Activated naive CD8-positive, alpha-beta T cell treated with anti-CD3 and anti-CD28 coated beads, Interleukin-2, amount 50 U/mL, for 16 hours (primary cell): ENCODE data around the gene CRTAC1.
A peak's percentile ranks its signal among the peaks of the same experiment; 100 is the strongest.

Experiments
- DNase-seq: peaks from one replicate; pipeline ENCODE4 v3.0.0-alpha.2; 2020; ENCODE audit warnings: low read depth, low spot score

Gene CRTAC1

DNA sequence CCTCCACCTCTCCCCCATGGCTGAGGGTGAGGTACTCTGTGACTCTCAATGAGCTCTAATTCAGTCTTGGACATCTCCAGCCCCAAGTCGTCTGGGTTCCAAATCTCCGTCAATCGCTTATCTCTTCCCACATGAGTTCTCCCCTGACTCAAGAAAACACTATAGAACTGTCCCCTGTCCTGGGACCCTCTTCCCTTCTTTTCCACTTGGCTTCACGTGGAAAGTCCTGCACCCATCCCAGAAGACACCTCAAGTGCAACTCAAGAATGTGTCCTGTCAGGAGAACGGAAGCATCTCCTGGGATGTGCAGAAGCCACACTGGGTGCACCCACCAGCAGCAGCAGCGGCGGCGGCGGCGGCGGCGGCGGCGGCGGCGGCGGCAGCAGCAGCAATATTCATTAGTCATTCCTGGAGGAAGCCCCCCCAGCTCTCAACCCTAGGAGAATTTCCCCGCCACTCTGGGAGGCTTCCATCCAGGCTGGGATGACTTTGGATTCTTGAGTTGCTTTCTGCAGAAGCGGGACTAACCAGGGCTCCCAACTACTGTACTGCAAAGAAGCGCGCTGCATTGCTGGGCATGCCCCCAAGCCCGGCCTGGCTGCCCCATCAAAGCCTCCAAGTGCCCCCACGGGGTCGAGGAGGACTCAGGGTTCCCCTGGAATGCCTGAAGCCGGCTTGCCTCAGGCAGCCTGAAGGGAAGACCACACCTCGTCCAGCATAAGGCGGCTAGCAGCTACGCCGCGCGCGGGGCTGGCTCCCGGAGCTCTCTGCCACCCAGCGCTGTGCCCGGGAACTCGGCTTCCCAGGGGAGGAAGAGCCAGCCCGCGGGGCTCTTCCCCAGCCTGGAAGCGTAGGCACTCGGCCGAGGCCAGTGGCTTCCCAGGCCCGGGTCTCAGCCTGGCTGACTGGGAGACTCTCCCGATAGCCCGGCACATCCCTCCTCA is 1.0 kb downstream of the CRTAC1 start:
- DNase-seq, result no peak

DNA sequence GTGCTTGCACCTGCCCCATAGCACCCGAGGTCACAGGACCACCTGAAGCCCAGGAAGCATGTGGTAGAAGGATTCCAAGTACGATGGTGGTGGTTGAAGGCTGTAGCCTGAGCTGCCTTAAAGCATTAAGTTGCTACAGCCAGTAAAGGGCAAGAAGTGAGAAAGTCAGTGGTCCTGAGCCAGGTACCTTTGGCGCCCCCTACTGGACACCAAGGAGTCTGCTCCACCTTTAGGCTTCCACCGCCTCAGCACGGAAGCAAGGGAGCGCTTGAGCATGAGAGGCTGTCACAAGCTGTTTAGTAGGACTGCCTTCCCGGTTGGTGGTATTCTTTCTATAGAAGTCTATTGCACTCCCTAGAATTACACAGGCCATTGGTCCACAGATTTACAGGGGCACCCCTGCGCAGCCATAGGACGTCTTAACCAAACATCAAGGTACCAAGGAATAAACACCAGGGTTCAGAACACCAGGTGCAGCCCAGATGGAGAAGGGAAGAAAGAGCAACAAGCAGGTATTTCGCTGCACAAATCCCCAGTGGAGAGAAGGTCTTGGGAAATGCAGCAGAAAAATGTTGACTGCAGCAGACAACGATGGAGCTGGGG is 2.2 kb downstream of the CRTAC1 start:
- DNase-seq, result peak; percentile 19

DNA sequence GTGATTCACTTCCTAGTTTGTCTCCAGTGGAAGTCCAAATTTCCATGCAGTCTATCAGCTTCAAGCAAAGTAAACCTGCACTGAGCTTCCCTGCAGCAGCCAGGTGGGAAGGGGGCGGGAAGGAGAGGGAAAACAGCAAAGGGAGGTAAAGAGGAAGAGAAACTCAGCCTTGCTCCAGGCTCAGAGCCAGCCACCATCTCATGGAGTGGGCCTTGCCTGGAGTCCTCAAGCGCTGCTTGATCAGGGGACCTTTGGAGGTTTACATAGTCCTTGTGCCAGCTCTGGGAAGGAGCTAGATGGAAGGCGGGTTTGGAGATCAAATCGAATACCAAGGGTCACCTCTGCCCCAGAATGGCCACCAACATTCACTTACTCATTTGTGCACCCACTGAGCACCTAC is 7.4 kb downstream of the CRTAC1 start:
- no peak for DNase-seq

DNA sequence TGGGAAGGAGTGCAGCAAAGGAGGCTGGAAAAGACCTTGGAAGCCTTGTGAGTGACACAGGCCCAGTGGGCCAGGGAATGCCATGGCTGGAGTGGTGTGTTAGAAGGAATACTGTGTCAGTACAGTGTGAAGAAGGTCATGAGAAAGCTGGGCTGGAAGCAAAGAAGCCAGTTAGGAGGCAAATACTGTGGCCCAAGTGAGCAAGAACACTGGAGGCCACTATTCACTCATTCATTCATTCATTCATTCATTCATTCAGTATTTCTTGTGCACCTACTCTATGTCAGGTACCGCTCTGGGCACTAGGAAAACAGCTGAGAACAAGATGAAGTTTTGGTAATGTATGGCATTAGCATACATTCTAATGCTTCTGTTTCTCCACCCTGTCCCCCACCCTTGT is 9.6 kb downstream of the CRTAC1 start:
- DNase-seq, result no peak

DNA sequence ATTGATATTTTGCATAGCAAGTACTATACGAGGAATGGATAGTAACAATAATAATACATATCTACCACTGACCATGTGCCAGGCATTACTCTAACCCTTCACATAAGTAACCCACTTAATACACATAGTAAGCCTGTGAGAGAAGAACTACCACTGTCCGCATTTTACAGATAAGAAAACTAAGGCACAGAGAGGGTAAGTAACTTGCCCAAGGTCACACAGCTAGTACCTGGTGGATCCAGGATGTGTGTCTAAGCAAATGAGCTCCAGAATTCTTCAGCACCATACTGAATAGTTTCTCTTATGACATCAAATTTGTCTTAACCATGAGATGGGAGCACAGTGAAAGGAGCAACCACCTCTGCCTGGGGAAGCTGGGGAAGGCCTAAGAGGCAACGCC is 10.2 kb downstream of the CRTAC1 start:
- no peak for DNase-seq

DNA sequence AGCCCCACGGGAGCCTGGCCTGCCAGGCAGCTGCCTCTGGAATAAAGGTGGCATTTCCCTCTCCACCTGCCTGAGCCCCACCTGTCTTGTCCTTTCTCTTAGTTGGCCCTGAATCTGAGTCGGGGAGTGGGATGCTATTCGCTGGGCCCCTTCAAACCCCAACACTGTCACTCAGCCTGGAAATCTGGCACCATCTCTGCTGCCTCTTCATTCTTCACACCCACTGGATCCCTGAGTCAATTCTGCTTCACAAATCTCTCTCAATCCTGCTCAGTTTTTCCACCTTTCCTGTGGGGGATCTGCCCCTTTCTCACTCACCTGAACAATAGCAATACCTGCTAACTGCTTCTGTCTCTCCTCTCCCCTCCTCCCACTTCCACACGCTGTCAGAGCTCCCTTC is 10.6 kb downstream of the CRTAC1 start:
- no peak for DNase-seq

DNA sequence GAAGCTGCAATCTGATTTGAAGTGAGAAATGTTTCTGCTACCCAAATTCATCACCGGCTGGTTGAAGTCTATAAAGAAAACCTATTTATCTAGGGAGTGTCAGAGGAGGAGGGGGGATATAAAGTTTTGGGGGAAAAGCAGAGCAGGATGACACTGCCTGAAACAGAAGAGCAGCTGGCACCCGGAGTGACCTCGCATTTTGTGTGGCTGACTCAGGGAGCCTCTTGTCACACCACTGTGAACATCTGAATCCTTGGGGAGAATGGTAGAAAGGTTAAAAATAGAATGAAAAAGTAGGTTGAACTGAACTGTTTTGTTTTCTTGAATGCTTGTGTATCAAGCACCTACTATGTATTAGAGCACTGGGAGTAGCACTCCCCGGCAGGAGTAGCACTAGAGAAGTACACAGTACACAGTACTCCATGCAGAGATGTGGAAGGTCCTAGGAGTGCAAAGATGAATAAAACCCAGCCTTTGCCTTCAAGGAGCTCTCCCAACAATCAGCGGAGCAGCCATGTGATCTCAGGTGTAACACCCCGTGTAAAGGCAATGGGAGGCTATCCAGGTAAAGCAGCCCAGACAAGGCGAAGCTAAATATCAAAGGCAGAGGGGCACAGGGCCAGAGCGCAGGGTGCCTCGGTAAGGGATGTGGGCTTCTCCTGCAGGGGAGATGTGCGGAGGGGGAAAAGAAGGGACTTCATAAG is 13.5 kb downstream of the CRTAC1 start:
- no peak for DNase-seq

DNA sequence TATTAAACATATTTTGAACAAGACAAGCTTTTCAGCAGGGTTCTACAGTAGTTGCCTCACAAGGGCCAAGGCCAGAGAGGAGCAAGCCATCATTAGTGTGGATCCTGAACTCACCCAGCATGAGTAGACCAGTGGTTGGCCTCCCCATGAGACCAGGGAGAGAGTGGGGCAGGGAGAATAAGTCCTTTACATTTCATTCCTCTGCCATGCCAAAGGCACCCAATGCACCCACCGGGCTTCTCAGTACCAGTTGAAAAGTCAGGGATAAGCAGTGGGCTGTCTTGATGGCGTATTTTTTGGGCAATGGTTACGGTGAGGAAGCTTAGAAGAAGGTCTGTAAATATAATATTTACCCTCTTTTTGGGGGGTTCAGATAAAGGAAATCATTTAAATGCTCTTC is 16.6 kb downstream of the CRTAC1 start:
- DNase-seq, result no peak

DNA sequence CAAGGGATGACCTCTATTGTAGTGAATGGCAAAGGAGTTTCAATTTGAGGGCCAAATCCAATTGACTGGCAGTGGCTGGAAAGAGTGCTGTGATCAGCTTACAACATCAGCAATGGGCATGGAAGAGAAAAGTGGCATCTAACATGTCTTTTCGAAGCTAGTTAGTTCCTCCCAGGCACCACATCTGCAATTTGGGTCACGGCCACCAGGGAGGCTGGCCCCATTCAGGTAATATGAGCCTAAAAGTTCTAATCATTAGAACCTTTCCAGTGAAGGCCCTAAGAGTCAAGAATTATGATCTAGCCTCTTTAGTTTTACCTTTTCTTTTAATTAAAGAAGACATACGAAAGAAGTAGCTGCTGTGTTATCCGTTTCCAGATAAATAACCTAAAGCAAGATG is 17.3 kb downstream of the CRTAC1 start:
- no peak for DNase-seq

DNA sequence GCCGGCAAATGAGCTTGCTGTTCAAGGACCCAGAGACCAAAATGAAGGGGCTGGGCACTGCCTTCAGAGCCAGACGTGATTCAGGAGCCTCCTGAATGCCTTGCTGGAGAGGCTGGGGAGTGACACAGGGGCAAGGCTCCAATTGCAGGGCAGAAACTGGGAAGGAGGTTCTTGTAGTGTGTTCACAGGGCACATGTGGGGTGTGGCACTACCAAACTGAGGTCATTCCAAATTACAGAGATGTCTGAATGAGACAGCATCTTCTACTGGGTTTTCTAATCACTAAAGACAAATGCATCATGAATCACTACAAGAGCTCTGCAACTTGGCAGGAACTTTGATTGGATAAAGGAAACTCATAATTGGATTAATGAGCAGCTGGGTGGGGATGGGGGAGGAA is 17.8 kb downstream of the CRTAC1 start:
- no peak for DNase-seq

DNA sequence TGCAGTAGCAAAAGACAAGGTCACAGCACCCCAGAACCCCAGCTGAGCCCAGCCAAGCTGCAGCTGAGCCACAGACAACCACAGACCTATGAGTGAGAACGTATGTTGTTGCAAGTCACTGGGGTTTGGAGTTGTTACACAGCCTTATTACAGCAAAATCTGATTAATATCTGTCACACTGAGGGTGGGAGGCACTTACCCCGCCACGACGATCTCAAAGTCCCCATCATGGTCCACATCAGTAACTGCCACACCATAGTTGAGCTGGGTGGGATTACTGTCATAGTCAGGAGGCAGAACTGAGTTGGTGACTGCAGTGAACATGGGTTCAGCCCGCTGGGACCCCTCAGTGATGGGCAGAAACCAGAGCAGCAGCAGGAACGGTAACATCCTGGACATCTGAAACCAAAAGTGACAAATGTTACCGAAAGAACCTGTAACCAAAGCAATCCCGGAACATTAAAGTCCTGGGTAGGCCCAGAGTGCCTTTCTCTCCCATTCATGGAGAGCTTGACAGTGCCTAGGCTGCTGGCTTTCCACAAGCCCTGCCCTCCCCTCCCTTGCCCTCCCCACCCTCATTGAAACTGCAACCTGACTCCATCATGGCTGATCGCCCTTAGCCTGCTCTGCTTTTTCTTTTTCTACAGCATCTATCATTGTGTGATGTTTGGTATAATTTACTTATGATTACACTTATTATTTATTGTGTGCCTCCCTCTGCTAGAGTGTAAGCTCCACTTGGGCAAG is 19.3 kb downstream of the CRTAC1 start:
- DNase-seq, result no peak

DNA sequence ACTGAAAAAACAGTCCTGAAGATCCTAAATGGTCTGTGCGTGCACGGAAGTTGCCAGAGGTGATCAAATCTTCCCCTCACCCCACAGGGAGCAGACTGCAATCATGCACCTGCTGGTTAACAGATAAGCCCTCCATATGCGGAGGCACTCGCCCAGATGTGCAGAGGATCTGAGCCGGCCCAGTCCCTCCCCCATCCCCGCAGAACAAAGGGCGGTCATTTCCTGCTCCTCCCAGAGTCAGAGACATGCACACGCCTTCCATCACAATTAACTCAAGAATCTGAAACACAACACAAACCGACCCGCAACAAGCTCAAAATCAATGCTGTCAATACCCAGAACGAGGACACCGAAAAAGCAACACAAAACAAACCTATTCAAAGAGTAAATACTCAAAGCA is 24.2 kb downstream of the CRTAC1 start:
- DNase-seq, result no peak

DNA sequence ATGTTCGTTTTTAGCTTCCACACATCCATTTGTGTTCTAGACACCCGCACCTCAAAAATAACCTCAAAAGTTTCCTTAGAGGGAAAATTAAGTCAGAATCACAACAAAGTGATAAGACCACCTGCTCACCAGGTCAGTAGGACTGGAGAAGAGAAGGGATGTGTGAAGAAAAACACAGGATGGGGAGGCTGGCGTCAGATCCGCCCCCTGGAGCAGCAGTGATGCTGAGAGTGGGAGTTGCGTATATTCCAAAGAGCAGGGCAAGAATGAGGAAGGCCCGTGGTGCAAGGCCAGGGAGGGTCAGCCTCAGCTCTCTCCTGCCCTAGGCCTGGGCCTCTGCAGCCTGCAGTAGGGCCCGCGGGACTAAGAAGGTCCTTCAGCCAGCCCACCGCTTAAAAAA is 28.7 kb downstream of the CRTAC1 start:
- no peak for DNase-seq

DNA sequence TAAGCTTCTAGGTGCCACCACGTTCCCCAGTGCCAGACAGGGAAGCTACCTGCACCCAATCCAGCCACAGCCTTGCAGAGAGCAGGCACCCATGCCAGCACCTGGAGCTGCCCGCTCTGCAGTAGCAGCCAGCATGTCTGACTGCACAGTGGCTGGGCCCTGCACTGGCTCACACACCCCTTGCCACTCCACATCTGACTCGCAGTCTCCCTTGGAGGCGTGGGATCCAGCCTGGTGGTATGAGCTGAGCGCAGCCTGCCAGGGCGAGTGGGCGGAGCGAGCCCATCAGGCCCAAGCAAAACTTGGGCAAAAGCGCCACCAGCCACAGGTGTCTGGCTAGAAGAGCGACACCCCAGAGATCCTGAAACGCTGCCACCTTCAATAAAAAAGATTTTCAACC is 30.1 kb downstream of the CRTAC1 start:
- no peak for DNase-seq

DNA sequence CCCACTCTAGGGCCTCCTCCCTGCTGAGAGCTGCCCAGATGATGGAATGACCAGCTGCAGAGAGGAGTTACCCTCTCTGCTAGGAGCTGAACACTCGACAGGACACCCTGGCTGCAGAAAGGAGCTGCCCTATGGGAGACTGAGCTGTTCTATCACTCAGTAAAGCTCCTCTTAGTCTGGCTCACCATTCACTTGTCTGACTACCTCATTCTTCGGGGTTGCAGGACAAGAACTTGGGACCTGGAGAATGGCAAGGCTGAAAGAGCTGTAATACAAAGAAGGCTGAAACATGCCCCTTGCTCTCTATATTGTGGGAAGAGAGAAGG is 30.5 kb downstream of the CRTAC1 start:
- no peak for DNase-seq

DNA sequence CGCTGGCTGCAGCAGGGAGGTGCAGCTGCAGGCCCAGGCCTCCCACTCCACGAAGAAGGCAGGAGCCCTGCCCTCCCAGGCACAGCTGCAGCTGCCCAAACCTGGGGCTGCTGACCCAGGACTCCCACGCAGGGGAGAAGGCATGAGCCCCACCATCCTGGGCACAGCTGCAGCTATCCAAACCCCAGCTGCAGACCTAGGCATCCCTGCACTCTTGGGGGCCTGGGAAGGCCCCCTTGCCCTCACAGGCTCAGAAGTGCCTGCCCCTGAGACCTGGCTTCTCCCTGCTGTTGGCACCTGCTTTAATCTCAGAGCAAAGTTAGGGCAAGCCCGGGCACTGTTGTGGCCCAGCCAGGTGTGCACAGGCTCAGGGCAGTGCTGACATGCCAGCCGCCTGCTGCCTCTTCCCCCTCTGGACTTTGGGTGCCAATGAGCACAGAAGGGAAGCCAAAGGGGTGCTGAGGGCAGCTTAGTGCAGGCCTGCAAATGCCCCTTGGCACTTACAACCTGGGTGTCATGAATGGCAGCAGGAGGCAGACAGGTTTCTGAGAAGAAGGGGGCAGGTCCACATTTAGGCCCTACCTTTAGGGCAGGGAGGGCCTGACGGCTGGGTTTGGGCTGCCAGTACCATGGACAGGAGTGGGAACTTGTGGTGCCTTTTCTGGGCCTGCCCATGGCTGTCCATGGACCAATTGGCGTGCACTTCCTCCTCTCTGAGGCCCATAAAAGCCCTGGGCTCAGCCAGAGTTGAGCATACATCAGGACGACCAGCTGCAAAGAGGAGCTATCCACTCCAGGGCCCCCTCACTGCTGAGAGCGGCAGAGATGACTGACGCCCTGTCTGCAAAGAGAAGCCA is 31.1 kb downstream of the CRTAC1 start:
- no peak for DNase-seq

DNA sequence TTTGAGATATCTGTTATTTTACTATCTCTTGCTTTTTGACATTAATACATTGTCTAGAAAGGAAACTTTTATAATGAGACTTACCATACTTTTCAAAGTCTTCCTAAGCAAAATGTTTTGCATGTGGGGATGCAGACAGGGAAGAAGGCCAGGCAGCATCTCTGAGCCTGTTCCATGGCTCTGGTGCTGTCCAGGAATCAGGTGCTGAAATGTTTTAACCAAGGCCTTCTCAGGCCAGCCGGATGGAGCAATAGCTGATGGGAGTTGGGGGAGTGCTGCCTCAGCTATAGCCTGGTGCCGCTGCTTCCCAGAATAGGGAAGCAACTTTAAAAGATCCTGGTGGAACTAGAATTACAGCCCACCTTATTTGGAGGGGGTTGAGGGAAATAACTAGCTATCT is 38.5 kb downstream of the CRTAC1 start:
- no peak for DNase-seq

DNA sequence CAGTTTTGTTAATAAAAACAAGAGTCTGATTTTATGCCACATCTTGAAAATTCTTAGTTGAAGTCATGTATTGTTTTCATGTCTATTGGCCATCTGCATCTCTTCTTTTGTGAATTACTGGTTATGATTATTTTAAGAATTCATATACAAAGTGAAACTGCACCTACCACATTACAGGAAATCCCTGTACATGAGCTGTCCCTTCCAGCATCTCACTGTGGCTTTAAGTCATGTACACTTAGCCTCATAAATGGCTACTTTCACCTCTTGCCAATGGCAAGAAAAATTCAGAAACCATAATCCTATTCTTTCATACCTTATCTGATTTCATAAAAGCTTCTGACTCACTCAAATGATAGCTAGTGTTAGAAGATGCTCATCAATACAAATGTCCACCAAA is 48.6 kb downstream of the CRTAC1 start:
- DNase-seq, result no peak

DNA sequence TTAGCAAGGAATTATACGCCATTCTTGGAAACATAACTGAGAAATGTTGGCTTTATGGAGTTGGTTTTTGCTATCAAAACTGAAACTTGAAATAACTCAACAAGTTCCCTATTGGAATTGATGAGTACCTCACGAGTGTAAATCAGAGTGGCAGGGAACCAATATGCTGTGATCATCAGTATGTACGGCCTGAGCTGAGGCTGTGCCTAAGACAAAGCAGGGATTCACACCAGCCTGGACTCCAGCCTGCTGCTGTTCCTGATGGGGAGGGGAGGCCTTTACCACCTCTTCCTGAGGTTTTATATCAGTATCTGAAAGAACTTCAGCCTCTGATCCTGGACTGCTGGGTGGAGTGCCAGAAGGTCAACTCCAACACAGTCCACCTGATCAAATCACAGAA is 52.7 kb downstream of the CRTAC1 start:
- no peak for DNase-seq

DNA sequence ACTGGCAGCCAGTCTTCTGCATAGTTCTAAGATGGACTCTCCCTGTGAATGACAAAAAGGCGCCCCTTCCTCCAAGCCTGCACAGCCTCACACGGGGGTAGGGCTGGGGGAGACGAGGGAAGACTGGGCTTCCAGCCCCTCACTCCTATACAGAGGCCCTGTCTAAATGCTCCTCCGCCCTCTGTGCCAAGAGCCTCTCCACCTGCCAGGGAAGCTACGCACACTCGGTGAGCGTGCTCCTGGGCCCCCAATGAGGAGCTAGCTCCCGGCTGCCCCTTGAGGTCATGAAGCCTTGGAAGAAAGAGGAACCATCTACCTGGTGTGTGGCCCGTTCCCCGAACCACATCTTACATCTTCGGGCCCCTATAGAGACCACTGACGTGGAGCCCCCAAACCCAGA is 54.8 kb downstream of the CRTAC1 start:
- no peak for DNase-seq
